H1 (cell line): ENCODE measurements around the gene TJP3. TPM values are rescaled to one million over a fixed set of nuclear protein-coding genes. Genes with fewer than 3 reads are reported as not detected.

Experiments used
- BCL11A ChIP-seq, 2 experiments: IDR thresholded peaks; one replicate each; pipeline ENCODE4 v1.6.1; 2011; ENCODE audit warnings: low read depth in 2 of 2, low read length in 2 of 2, mild to moderate bottlenecking in 2 of 2
- CBX5 ChIP-seq: fragments of 300-800, 300-1000 bp; sonication (generic); IDR thresholded peaks from 2 replicates; pipeline ENCODE4 v1.7.1; 2016; ENCODE audit warnings: antibody characterized with exemption, low read length, low read depth
- CEBPB ChIP-seq: IDR thresholded peaks from 2 replicates; pipeline ENCODE4 v1.6.1; 2012; ENCODE audit warnings: low read depth, low read length
- CHD7 ChIP-seq: fragments of 300-600 bp; sonication (generic); IDR thresholded peaks from 2 replicates; pipeline ENCODE4 v1.7.1; 2012; ENCODE audit warnings: low read length, moderate library complexity, mild to moderate bottlenecking, inconsistent platforms; ENCODE audit not compliant: insufficient replicate concordance
- CREB1 ChIP-seq: IDR thresholded peaks from 2 replicates; pipeline ENCODE4 v1.6.1; 2012; ENCODE audit warnings: inconsistent platforms
- HDAC2 ChIP-seq, 2 experiments: fragments of 300-600 bp in 1 of 2; sonication (generic) in 1 of 2; IDR thresholded peaks; 2 replicates each; pipeline ENCODE4 v1.6.1; 2011 to 2012; ENCODE audit warnings: low read depth in 2 of 2, low read length in 2 of 2, mild to moderate bottlenecking in 2 of 2, moderate library complexity in 2 of 2, borderline replicate concordance in 1 of 2, inconsistent platforms in 1 of 2
- JUN ChIP-seq: IDR thresholded peaks from 2 replicates; pipeline ENCODE4 v1.6.1; 2011; ENCODE audit warnings: low read depth, mild to moderate bottlenecking, improper control_type of control experiment, low read length
- RNF2 ChIP-seq: fragments of 200-900, 300-1000 bp; sonication (generic); IDR thresholded peaks from 2 replicates; pipeline ENCODE4 v1.7.1; 2016; ENCODE audit warnings: borderline replicate concordance, low read depth, mild to moderate bottlenecking, antibody characterized with exemption, low read length; ENCODE audit not compliant: poor library complexity, severe bottlenecking; ENCODE audit errors: missing control alignments
- SP4 ChIP-seq: IDR thresholded peaks from 2 replicates; pipeline ENCODE4 v1.6.1; 2012; ENCODE audit warnings: low read length, inconsistent platforms
- TBP ChIP-seq: IDR thresholded peaks from 2 replicates; pipeline ENCODE4 v1.6.1; 2011; ENCODE audit warnings: low read depth, low read length, improper control_type of control experiment
- polyA plus RNA-seq, 7 experiments: library from polyadenylated mRNA; depleted of rRNA in 3 of 7; stranded (reverse) in 5 of 7; unstranded in 2 of 7; fragments of >200 nt in 5 of 7; fragments of 200-250 nt in 2 of 7; gene quantifications; 1 replicate in 5 of 7; 2 replicates in 1 of 7; 4 replicates in 1 of 7; pipeline versions ENCODE4 v1.2.1 to v1.2.3, GENCODE V29; 2011 to 2013; ENCODE audit warnings: missing spikeins in 2 of 7, mixed read lengths in 2 of 7
- total RNA-seq: library from RNA; stranded (reverse); fragmentation: NEBNext Ultra II Directional; extraction: Animal tissue kit (Norgen Biotek cat#: 25700); gene quantifications from 2 replicates; pipeline ENCODE4 v1.2.1, GENCODE V29; 2021

TJP3 gene
- total and polyA plus RNA-seq, 2 of the 8 experiments (the other 6 are each of a cell fraction or from before 2014, with no cell fraction given), result 17.1 to 26.1 TPM

- no peak for TF ChIP-seq JUN
- no peak for TF ChIP-seq CHD7
- peak; percentile 56 for TF ChIP-seq CREB1
- no peak for TF ChIP-seq RNF2
- no peak for TF ChIP-seq CEBPB
- peak; percentile 43; the same call in 1 of the 2 replicates for TF ChIP-seq TBP
- TF ChIP-seq SP4, result no peak
- TF ChIP-seq HDAC2 (IDR thresholded peaks at IDR 0.05; ENCODE audit: borderline replicate concordance in 1 of 2, low read depth in 2 of 2, low read length in 2 of 2), result peak in 1 of 2 experiments; percentile 25; a peak in 1 of 4 replicates
- no peak for TF ChIP-seq CBX5
- TF ChIP-seq BCL11A (IDR thresholded peaks at IDR 0.05; ENCODE audit: low read depth in 2 of 2, low read length in 2 of 2), result no peak
Observed at GRCh38 chr19:3761382-3762129, 53.4 kb downstream of the TJP3 start, which contains the start of gene APBA3 (continued).
